ENCODE data around the gene LGALSL. TPM values are rescaled to one million over a fixed set of nuclear protein-coding genes. Genes with fewer than 3 reads are reported as not detected.

Gene LGALSL
- total RNA-seq, 3 donors from 2014 or later: 30.7 to 40.9 (median 37.6) TPM

- no peaks in the 10 kb centered on the region for H3K36me3 ChIP-seq (ENCODE audit: low read depth)
- TF ChIP-seq CTCF (IDR thresholded peaks at IDR 0.05): no peak
- peaks cover 4% of the 10 kb centered on the region for H3K4me1 ChIP-seq (ENCODE audit: low read depth)
- no peak for DNase-seq
- no peak overlapping the region for H3K4me3 ChIP-seq
- ATAC-seq: peak; percentile 25
- intact Hi-C loops (cut with DNase I, micrococcal nuclease): no loop called here
- no peaks in the 10 kb centered on the region for H3K9me3 ChIP-seq
These were observed 12.6 kb downstream of the LGALSL start for GRCh38 chr2:64466478-64467085.

DNA sequence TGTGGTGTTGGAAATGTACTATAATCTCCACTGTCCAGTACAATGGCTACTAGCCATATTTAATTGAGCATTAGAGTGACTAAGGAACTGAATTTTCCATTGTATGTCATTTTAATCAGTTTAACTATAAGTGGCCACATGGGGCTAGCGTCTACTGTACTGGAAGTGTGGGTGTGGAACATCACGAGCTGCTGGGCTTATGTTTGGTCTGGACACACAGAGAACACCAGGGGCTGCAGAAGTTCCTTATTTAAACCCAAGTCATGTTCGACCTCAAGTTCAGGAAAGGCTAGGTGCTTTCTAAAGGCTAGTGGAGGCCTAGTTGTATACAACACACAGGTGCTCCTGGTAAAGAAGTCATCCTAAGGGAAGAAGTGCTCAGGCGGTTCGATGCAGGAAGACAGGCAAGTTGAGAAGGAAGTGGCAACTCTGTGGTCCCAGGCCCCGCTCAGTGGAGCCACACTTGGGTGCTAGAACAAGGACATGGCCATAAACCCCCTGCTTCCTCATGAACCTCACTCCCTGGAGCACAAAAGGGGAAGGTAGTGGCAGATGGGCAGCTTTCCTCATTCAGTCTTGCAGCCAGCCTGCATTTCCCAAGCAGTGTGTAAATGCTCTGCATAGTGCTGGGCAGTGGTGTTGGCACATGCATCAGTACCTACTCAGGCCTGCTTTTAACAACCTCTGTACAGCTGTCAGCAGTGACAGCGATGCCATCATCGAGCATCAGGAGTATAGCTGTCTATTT, 13.3 kb downstream of the LGALSL start:
- no peak for TF ChIP-seq CTCF (IDR thresholded peaks at IDR 0.05)
- Histone ChIP-seq H3K4me1 (ENCODE audit: low read depth) (peaks cover 4% of the 10 kb centered on the region), H3K9me3 (no peaks in the 10 kb centered on the region), H3K4me3 (no peak overlapping the region), H3K36me3 (ENCODE audit: low read depth) (no peaks in the 10 kb centered on the region)
- intact Hi-C loops (cut with DNase I, micrococcal nuclease): no loop called here
- ATAC-seq (peak; percentile 40), DNase-seq (no peak)

DNA sequence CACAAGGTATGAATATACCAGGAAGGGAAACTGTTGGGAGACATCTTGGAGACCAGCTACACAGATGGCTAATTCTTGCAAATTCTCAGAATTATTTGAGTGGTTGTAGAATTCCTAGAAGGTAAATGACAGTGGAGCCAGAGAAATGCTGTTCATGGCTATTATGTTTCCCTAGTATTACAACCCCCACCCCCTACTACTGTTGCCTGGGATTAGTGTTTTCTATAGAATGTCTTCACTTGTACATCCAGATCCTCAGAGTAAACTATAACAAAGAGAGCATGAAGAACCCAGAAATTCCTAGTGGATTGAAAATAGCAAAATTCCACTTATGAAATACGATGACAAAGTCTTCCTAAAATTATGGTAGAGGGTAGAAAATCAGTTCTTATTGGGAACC, 15.3 kb downstream of the LGALSL start:
- Histone ChIP-seq H3K9me3 (no peaks in the 10 kb centered on the region), H3K36me3 (ENCODE audit: low read depth) (no peaks in the 10 kb centered on the region), H3K4me3 (no peak overlapping the region), H3K4me1 (ENCODE audit: low read depth) (peaks cover 4% of the 10 kb centered on the region)
- intact Hi-C loops (cut with DNase I, micrococcal nuclease): no loop called here
- TF ChIP-seq CTCF (IDR thresholded peaks at IDR 0.05): no peak
- DNase-seq: no peak
- no peak for ATAC-seq

GRCh38 chr2:64470071-64470470, 16.1 kb downstream of the LGALSL start:
- ATAC-seq: no peak
- intact Hi-C loops (cut with DNase I, micrococcal nuclease): no loop called here
- Histone ChIP-seq H3K4me3 (no peak overlapping the region), H3K9me3 (no peaks in the 10 kb centered on the region), H3K36me3 (ENCODE audit: low read depth) (no peaks in the 10 kb centered on the region), H3K4me1 (ENCODE audit: low read depth) (peaks cover 4% of the 10 kb centered on the region)
- no peak for DNase-seq
- no peak for TF ChIP-seq CTCF (IDR thresholded peaks at IDR 0.05)

DNA sequence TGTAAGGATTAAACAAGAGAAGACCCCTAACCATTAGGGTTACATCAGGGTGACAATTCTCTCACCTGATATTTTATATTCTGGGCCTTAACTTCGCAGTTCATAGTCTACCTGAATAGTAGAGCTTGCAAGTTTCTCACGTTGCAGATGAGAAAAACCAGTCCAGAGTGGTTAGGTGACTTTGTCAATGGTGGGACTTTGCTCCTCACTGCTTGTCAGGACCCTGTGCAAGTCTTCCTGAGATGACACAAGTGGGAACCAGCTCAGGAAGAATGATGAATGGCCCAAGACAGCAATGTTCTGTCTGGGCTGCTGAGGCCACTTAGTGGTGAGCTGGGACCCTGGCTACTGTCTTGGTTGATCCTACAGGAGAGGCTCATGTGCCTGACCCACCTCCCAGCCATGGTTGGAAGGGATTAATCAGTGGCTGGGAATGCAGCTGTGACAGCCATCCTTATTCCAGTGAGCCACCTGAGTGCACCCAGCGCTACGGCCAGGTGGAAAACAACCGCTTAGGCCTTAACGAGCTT, 16.9 kb downstream of the LGALSL start:
- DNase-seq: no peak
- Histone ChIP-seq H3K36me3 (ENCODE audit: low read depth) (no peaks in the 10 kb centered on the region), H3K4me1 (ENCODE audit: low read depth) (peaks cover 4% of the 10 kb centered on the region), H3K4me3 (no peak overlapping the region), H3K9me3 (no peaks in the 10 kb centered on the region)
- no peak for TF ChIP-seq CTCF (IDR thresholded peaks at IDR 0.05)
- intact Hi-C loops (cut with DNase I, micrococcal nuclease): no loop called here
- no peak for ATAC-seq

Measured in mucosa of descending colon (tissue), 3 donors.